HepG2 (cell line): ENCODE results near the gene CAPS. TPM values are rescaled to one million over a fixed set of nuclear protein-coding genes. Genes with fewer than 3 reads are reported as not detected.

ENCODE experiments used
- AHDC1 ChIP-seq: sonication (generic); formaldehyde crosslinking; IDR thresholded peaks from 2 replicates; pipeline ENCODE4 v1.5.1; 2020; ENCODE audit warnings: mild to moderate bottlenecking, missing genetic modification reagents, borderline replicate concordance
- CENPT ChIP-seq: sonication (generic); formaldehyde crosslinking; IDR thresholded peaks from 2 replicates; pipeline ENCODE4 v1.8.0; 2022; ENCODE audit warnings: low read depth, mild to moderate bottlenecking, moderate library complexity, missing genetic modification reagents
- EEA1 ChIP-seq: sonication (generic); formaldehyde crosslinking; IDR thresholded peaks from 2 replicates; pipeline ENCODE4 v1.5.1; 2020; ENCODE audit warnings: mild to moderate bottlenecking, missing genetic modification reagents, borderline replicate concordance
- FIP1L1 ChIP-seq: fragments of 200-400 bp; formaldehyde crosslinking; IDR thresholded peaks from 2 replicates; pipeline ENCODE4 v1.6.1; 2018; ENCODE audit warnings: low read depth, mild to moderate bottlenecking, low read length, moderate library complexity, borderline replicate concordance; ENCODE audit not compliant: insufficient read depth
- IKZF1 ChIP-seq: fragments of 450-650 bp; IDR thresholded peaks from 2 replicates; pipeline ENCODE4 v1.7.1; 2016
- MAX ChIP-seq: IDR thresholded peaks from 2 replicates; pipeline ENCODE4 v1.6.1; 2012; ENCODE audit warnings: inconsistent platforms
- PATZ1 ChIP-seq: sonication (generic); formaldehyde crosslinking; IDR thresholded peaks from 2 replicates; pipeline ENCODE4 v1.4.0; 2020; ENCODE audit warnings: missing genetic modification reagents
- POLR2AphosphoS5 ChIP-seq: IDR thresholded peaks from 2 replicates; pipeline ENCODE4 v1.6.1; 2012; ENCODE audit warnings: low read depth, low read length
- RARA ChIP-seq: IDR thresholded peaks from 2 replicates; pipeline ENCODE4 v1.6.1; 2016; ENCODE audit warnings: missing genetic modification reagents, missing compliant biosample characterization
- RNF219 ChIP-seq: sonication (generic); formaldehyde crosslinking; IDR thresholded peaks from 2 replicates; pipeline ENCODE4 v1.5.0; 2020; ENCODE audit warnings: mild to moderate bottlenecking, missing genetic modification reagents
- SP1 ChIP-seq, 2 experiments: fragments of 450-650 bp in 1 of 2; sonication (generic) in 1 of 2; formaldehyde crosslinking in 1 of 2; IDR thresholded peaks; 2 replicates each; pipeline versions ENCODE4 v1.4.0 to v1.6.1; 2016 to 2020; ENCODE audit warnings: missing genetic modification reagents in 1 of 2
- TFE3 ChIP-seq: IDR thresholded peaks from 2 replicates; pipeline ENCODE4 v1.6.1; 2016
- ZNF138 ChIP-seq: sonication (generic); formaldehyde crosslinking; IDR thresholded peaks from 2 replicates; pipeline ENCODE4 v1.5.0; 2020; ENCODE audit warnings: mild to moderate bottlenecking, low read depth, missing genetic modification reagents
- ZNF501 ChIP-seq: sonication (generic); formaldehyde crosslinking; IDR thresholded peaks from 2 replicates; pipeline ENCODE4 v1.5.1; 2020; ENCODE audit warnings: mild to moderate bottlenecking, moderate library complexity, missing genetic modification reagents
- polyA plus RNA-seq, 8 experiments: library from polyadenylated mRNA; depleted of rRNA in 3 of 8; stranded (reverse) in 7 of 8; unstranded in 1 of 8; fragments of >200 nt; fragmentation: Illumina TruSeq in 4 of 8; extraction: Trizol in 4 of 8; gene quantifications; 2 replicates each; pipeline versions ENCODE4 v1.2.1 to v1.2.3, GENCODE V29; 2011 to 2016; ENCODE audit warnings: low read depth in 4 of 8, missing spikeins in 1 of 8, mixed read lengths in 1 of 8; ENCODE audit not compliant: insufficient read depth in 1 of 8
- total RNA-seq, 5 experiments: library from RNA; depleted of rRNA; stranded (reverse); fragments of >200 nt; fragmentation: Illumina TruSeq; extraction: Trizol; gene quantifications; 2 replicates each; pipeline ENCODE4 v1.2.3, GENCODE V29; 2016; ENCODE audit warnings: low read depth in 1 of 5

The CAPS gene
- total and polyA plus RNA-seq, 2 of the 13 experiments (the other 11 are each of a cell fraction or from before 2014, with no cell fraction given) = 3.1 TPM

- TF ChIP-seq AHDC1 (CRISPR knock-in tag) (peak; percentile 91; the same call in 1 of the 2 replicates), SP1 (IDR thresholded peaks at IDR 0.05) (no peak), SP1 (CRISPR knock-in tag; IDR thresholded peaks at IDR 0.05) (no peak), CENPT (CRISPR knock-in tag) (no peak), TFE3 (CRISPR knock-in tag) (peak; percentile 92), PATZ1 (peak; percentile 77), RNF219 (CRISPR knock-in tag) (peak; percentile 72; the same call in 1 of the 2 replicates), FIP1L1 (no peak), RARA (CRISPR knock-in tag) (peak; percentile 84), ZNF138 (CRISPR knock-in tag) (no peak), MAX (peak; percentile 96), ZNF501 (peak; percentile 95), POLR2AphosphoS5 (peak; percentile 61), IKZF1 (no peak), EEA1 (CRISPR knock-in tag) (no peak)
These were observed 48.2 kb downstream of the CAPS start (continued) for GRCh38 chr19:5961969-5962945.
